Measurements from ENCODE around the gene GBGT1. TPM values are rescaled to one million over a fixed set of nuclear protein-coding genes. Genes with fewer than 3 reads are reported as not detected.

GBGT1 gene
- total and polyA plus RNA-seq, 9 of the 15 experiments (the other 6 are each of a cell fraction or from before 2014, with no cell fraction given): 0.55 to 25.8 (median 13.7) TPM

DNA sequence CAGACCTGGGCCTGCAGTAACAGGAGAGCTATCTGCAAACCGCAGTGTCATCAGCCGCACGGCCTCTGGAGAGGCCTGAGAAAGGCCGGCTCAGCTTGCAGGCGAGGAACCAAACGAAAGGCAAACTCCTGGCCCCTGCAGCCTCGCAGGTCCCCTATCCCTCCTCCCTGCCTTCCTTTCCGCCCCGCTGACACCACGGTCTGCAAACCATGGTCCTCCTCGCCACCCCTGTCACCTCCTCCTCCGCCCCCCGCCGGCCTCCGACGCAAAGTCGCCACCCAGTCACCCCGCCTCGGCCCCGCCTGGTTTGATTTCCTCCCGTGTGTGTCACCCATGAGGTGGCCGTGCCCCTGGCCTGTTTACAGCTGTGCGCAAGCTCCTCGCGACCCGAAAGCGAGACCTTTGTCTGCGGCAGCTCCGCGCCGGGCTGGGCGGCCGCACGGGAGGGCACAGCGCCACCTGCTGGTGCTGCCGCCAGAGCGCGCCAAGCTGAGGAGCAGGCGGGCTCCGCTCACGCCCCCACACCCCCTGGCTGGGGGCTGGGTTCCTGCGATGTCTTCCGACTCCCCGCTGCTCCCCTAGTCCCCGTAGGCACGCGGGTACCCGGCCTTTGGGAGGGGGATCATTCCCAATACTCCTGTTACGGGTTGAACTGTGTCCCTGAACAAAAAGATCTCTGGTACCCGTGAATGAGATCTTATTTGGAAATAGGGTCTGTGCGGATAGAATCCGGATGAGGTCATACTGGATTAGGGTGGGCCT is 19.4 kb downstream of the GBGT1 start (continued):
- TF ChIP-seq, protein P1, sequence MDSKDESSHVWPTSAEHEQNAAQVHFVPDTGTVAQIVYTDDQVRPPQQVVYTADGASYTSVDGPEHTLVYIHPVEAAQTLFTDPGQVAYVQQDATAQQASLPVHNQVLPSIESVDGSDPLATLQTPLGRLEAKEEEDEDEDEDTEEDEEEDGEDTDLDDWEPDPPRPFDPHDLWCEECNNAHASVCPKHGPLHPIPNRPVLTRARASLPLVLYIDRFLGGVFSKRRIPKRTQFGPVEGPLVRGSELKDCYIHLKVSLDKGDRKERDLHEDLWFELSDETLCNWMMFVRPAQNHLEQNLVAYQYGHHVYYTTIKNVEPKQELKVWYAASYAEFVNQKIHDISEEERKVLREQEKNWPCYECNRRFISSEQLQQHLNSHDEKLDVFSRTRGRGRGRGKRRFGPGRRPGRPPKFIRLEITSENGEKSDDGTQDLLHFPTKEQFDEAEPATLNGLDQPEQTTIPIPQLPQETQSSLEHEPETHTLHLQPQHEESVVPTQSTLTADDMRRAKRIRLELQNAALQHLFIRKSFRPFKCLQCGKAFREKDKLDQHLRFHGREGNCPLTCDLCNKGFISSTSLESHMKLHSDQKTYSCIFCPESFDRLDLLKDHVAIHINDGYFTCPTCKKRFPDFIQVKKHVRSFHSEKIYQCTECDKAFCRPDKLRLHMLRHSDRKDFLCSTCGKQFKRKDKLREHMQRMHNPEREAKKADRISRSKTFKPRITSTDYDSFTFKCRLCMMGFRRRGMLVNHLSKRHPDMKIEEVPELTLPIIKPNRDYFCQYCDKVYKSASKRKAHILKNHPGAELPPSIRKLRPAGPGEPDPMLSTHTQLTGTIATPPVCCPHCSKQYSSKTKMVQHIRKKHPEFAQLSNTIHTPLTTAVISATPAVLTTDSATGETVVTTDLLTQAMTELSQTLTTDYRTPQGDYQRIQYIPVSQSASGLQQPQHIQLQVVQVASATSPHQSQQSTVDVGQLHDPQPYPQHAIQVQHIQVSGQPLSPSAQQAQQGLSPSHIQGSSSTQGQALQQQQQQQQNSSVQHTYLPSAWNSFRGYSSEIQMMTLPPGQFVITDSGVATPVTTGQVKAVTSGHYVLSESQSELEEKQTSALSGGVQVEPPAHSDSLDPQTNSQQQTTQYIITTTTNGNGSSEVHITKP (IDR thresholded peaks at IDR 0.05; ENCODE audit: partially characterized antibody): peak; percentile 19
- TF ChIP-seq NFE2 (IDR thresholded peaks at IDR 0.05; ENCODE audit: low read depth): peak; percentile 76
- TF ChIP-seq SIX5 (IDR thresholded peaks at IDR 0.05; ENCODE audit: borderline replicate concordance in 1 of 2, insufficient read depth in 1 of 2, low read depth in 1 of 2, low read length in 2 of 2): no peak
- TF ChIP-seq ELF4 (CRISPR knock-in tag; IDR thresholded peaks at IDR 0.05): peak; percentile 83
- TF ChIP-seq ZNF324 (CRISPR knock-in tag; IDR thresholded peaks at IDR 0.05): no peak
- TF ChIP-seq, protein P2, sequence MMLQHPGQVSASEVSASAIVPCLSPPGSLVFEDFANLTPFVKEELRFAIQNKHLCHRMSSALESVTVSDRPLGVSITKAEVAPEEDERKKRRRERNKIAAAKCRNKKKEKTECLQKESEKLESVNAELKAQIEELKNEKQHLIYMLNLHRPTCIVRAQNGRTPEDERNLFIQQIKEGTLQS (IDR thresholded peaks at IDR 0.05): 0 out of 2 replicates have a peak, but pooled peaks have one; percentile 10
- TF ChIP-seq, protein P2 (CRISPR knock-in tag; conservative IDR thresholded peaks at IDR 0.05): no peak
- TF ChIP-seq, protein P3, sequence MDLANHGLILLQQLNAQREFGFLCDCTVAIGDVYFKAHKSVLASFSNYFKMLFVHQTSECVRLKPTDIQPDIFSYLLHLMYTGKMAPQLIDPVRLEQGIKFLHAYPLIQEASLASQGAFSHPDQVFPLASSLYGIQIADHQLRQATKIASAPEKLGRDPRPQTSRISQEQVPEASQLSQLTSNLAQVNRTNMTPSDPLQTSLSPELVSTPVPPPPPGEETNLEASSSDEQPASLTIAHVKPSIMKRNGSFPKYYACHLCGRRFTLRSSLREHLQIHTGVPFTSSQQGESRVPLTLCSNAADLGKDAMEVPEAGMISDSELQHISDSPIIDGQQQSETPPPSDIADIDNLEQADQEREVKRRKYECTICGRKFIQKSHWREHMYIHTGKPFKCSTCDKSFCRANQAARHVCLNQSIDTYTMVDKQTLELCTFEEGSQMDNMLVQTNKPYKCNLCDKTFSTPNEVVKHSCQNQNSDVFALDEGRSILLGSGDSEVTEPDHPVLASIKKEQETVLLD (IDR thresholded peaks at IDR 0.05): peak; percentile 58; the same call in 1 of the 2 replicates
- TF ChIP-seq RBM14 (IDR thresholded peaks at IDR 0.05; ENCODE audit: borderline replicate concordance, insufficient read depth, low read depth, low read length): no peak
- TF ChIP-seq MAZ (CRISPR knock-in tag; conservative IDR thresholded peaks at IDR 0.05 in 1 of 2, IDR thresholded peaks at IDR 0.05 in 1 of 2): peak; percentile 82 to 95
- TF ChIP-seq ZFP36 (IDR thresholded peaks at IDR 0.05; ENCODE audit: low read depth, low read length, partially characterized antibody): no peak
- TF ChIP-seq ZNF24 (IDR thresholded peaks at IDR 0.05): 0 out of 2 replicates have a peak, but pooled peaks have one; percentile 33
- TF ChIP-seq DMBX1 (CRISPR knock-in tag; IDR thresholded peaks at IDR 0.05; ENCODE audit: borderline replicate concordance): 0 out of 2 replicates have a peak, but pooled peaks have one; percentile 15
- TF ChIP-seq ZNF551 (CRISPR knock-in tag; IDR thresholded peaks at IDR 0.05): no peak
- TF ChIP-seq TOE1 (IDR thresholded peaks at IDR 0.05; ENCODE audit: borderline replicate concordance): peak; percentile 76; the same call in 1 of the 2 replicates
- no peak for TF ChIP-seq TOE1 (CRISPR knock-in tag; IDR thresholded peaks at IDR 0.05; ENCODE audit: borderline replicate concordance, low read depth)
- TF ChIP-seq, protein P4, sequence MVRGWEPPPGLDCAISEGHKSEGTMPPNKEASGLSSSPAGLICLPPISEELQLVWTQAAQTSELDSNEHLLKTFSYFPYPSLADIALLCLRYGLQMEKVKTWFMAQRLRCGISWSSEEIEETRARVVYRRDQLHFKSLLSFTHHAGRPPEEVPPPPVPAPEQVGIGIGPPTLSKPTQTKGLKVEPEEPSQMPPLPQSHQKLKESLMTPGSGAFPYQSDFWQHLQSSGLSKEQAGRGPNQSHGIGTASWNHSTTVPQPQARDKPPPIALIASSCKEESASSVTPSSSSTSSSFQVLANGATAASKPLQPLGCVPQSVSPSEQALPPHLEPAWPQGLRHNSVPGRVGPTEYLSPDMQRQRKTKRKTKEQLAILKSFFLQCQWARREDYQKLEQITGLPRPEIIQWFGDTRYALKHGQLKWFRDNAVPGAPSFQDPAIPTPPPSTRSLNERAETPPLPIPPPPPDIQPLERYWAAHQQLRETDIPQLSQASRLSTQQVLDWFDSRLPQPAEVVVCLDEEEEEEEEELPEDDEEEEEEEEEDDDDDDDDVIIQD (CRISPR knock-in tag; IDR thresholded peaks at IDR 0.05): 0 out of 2 replicates have a peak, but pooled peaks have one; percentile 25
- no peak for TF ChIP-seq SIRT6 (IDR thresholded peaks at IDR 0.05; ENCODE audit: low read depth, low read length)
- TF ChIP-seq MEIS2 (IDR thresholded peaks at IDR 0.05; ENCODE audit: partially characterized antibody): peak; percentile 37

Measured in K562 (cell line).